Astrocyte of the cerebellum (primary cell): ENCODE data around the gene ANKH.
A peak's percentile ranks its signal among the peaks of the same experiment; 100 is the strongest.

ENCODE experiments used
- DNase-seq: peaks from one replicate; pipeline ENCODE4 v3.0.0-alpha.2; 2011; ENCODE audit warnings: low read depth
- H3K4me3 ChIP-seq: 2 replicates; pipeline ENCODE4 v1.5.1; 2011; ENCODE audit warnings: mild to moderate bottlenecking, low read depth, low read length, moderate library complexity
- in situ Hi-C: cut with HindIII; loops from 2 replicates; pipeline ENCODE4 v1.10.0; 2017; ENCODE audit warnings: low sequenced_read_pairs
- TF ChIP-seq, protein P1 (sequence below): IDR thresholded peaks from 2 replicates; pipeline ENCODE4 v1.5.1; 2012; ENCODE audit warnings: low read length, low read depth, moderate library complexity, mild to moderate bottlenecking; ENCODE audit errors: missing control alignments

The ANKH gene

DNA sequence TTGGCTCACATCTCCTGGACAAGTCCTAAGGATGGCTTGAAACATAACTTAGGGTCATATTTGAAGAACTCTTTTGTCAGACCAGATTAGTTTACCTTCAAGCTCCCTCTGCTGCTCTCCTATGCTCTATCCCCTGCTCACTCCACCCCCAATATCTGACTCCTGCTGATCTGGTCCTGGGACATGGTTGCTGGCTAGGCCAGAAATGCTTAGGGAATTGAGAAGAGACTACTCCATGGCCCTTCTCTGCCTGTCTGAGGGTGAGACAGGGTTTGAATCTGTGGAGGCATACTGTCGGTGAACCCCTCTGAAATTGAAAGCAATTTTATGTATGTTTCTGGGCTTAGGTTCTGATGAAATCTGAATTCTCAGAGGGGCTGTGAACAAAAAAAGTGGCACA, 203.8 kb downstream of the ANKH start:
- H3K4me3 ChIP-seq, result no peak overlapping the region
- in situ Hi-C loops, result no loop called here
- TF ChIP-seq, protein P1, sequence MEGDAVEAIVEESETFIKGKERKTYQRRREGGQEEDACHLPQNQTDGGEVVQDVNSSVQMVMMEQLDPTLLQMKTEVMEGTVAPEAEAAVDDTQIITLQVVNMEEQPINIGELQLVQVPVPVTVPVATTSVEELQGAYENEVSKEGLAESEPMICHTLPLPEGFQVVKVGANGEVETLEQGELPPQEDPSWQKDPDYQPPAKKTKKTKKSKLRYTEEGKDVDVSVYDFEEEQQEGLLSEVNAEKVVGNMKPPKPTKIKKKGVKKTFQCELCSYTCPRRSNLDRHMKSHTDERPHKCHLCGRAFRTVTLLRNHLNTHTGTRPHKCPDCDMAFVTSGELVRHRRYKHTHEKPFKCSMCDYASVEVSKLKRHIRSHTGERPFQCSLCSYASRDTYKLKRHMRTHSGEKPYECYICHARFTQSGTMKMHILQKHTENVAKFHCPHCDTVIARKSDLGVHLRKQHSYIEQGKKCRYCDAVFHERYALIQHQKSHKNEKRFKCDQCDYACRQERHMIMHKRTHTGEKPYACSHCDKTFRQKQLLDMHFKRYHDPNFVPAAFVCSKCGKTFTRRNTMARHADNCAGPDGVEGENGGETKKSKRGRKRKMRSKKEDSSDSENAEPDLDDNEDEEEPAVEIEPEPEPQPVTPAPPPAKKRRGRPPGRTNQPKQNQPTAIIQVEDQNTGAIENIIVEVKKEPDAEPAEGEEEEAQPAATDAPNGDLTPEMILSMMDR, result no peak

DNA sequence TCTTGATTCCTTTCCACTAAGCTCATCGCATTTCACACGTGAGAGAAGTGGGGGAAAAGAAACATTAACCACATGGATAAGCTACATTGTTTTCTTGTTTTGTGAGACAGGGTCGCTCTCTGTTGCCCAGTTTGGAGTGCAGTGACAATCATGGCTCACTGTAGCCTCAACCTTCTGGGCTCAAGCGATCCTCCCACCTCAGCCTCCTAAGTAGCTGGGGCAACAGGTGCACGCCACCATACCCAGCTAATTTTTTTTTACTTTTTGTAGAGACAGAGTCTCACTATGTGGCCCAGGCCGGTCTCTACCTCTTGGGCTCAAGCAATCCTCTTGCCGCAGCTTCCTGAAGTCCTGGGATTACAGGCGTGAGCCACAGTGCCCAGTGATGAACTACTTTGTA, 204.3 kb downstream of the ANKH start:
- TF ChIP-seq, protein P1, result no peak

More for the DNA sequence above, 203.8 kb downstream of the ANKH start:
- no peak for DNase-seq

DNA sequence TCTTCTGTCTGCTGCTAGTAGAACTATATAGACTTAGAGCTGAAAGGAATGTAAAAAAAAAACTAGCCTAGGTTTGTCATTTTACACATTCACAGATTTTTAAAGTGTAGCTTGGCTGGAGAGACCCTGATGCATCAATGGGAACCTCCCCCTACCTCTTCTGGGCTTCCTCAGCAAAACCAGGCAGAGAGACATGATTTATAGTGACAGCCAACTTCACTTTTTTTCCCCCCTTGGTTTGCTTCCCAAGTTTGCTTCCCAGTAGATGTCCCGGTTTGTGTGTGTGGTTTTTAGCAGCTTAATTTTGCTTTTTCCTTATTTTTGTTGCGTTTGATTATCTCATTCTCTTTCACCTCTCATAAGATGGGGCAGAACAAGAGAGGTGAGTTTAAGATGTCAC, 205.2 kb downstream of the ANKH start:
- DNase-seq, result no peak
- H3K4me3 ChIP-seq, result no peak overlapping the region
- TF ChIP-seq, protein P1, result no peak
- in situ Hi-C loops, result no loop called here

More for the DNA sequence above, 204.3 kb downstream of the ANKH start:
- DNase-seq, result no peak
- H3K4me3 ChIP-seq, result no peak overlapping the region
- in situ Hi-C loops, result no loop called here

DNA sequence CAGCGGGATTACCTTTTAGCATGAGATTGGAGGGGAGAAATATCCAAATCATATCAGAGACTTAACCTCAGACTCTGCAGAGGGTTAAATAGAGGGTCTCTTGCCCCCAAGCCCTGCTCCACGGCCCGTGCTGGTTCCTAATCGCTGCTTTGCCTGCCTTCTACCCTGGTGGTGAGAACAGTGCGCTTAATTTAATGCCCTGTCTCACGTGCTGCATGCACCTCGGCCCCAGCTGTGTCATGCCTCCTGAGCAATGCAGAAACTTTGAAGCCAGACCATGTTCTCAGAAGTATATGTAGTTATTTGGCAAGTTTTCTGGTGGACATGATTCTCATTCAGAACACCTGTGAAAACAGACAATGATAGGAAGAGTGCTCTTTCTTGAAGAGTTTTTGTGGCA, 205.6 kb downstream of the ANKH start:
- in situ Hi-C loops, result no loop called here
- H3K4me3 ChIP-seq, result peak overlapping the region; percentile 76
- no peak for DNase-seq
- TF ChIP-seq, protein P1, result peak; percentile 20

DNA sequence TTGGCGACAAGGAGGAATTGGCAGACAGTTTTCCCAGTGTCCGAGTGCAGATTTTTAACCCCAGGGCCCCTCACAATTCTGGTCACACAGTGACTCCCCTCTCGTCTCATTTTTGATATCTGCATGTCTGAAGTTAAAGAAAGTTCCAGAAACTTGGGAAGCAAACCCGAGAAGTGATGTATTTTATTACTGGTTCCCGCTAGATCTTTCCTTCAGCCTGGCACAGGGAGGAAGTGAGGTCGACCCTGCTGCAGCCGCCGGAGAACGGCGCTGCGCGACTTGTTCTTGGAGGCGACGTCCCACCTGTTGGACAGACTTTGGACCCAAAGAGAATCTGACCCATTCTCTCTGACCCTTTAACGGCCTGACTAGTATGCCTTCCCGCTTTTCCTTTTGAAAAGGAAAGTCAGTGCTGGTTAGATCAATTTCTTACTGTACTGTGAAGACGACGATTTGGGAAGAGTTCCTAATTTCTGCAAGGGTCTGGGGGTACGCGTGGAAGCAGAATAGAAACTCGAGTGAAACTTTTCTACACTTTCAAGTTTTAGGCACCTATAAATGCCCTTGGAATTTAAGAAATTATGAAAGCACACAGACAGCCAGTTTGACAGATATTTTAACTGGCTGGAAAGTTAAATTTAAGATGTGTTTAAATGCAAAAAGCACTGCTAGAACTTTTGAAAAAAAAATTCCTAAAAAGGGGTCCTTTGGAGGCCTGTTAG, 206.3 kb downstream of the ANKH start:
- TF ChIP-seq, protein P1, result peak; percentile 2
- H3K4me3 ChIP-seq, result peak overlapping the region; percentile 76
- in situ Hi-C loops, result no loop called here
- DNase-seq, result no peak

DNA sequence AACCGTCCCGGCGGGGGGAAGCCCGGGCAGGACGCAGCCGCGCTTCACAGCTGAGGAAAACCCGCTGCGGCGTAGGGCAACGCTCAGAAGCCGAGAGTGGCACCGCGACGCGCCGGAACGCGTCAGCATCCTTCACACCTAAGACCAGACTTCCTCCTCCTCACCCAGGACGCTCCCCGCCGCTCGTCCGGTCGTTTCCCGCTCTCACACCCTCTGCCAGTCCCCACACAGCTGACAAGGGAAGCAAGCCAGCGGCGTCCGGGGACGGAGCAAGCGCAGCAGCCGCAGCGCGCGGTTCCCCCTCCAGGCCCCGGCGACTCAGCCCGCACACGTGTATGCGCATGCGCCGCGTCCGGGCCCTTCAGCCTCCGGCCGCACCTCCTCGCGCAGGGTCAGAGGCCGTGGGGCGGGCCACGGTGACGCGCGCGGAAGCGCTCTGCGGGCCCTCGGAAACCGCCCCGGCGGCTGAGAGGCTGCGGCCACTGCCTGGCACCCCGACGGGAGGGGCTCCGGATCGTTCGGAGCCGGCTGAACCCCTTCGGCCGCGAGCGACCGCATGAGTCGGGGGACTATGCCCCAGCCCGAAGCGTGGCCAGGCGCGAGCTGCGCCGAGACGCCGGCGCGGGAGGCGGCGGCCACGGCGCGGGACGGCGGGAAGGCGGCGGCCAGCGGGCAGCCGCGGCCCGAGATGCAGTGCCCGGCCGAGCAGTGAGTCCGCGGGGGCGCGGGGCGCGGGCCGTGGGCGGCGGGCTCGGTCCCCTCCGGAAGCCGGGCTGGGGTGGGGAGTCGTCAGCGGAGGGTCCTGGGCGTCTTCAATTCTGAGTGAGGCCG, 207.1 kb downstream of the ANKH start, which contains the start of gene OTULIN:
Gene OTULIN, plus strand, starts transcription at position 449 of the 831 bp plus-strand sequence. Its CDS starts 108 bp downstream, at position 557.
- in situ Hi-C loops, result no loop called here

More for the DNA sequence above, 207.1 kb downstream of the ANKH start, which contains the start of gene OTULIN:
- TF ChIP-seq, protein P1, result no peak
- peak within 1 kb of the TSS; percentile 76 for H3K4me3 ChIP-seq
- no peak for DNase-seq
